ENCODE results near the gene CABLES1. TPM values are rescaled to one million over a fixed set of nuclear protein-coding genes. Genes with fewer than 3 reads are reported as not detected.

The CABLES1 gene
- total RNA-seq, 1 experiment from 2014 or later, result 29.5 TPM

DNA sequence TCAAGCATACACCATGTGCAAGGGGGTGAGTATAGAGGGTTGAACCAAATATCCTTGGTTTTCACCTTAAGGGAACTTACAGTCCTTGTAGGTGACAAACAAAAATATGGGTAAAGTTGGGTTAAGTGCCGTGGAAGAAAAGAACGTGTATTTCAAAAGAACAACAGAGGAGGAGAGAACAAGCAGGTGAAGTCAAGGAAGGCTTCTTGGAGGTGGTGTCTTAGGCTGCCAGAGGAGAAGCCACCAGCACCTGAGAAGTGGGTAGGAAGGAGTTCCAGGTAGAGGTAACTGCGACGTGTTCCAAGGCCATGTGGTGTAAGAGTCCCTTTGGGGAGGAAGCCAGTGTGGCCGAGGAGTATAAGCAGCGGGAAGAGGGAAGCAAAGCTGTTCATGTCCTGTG lies 27.2 kb downstream of the CABLES1 start:
- no peak for DNase-seq
- CTCF ChIA-PET, result no interaction called here
- POLR2A ChIA-PET, result no interaction called here
- no peak overlapping the region for H3K4me3 ChIP-seq (ENCODE audit: low read depth, low read length)
- intact Hi-C loops (cut with micrococcal nuclease; ENCODE audit: unreplicated experiment), result no loop called here
- Mint-ChIP-seq H3K4me1 (ENCODE audit: low read depth, unreplicated experiment) (peaks cover 10% of the 10 kb centered on the region), H3K4me3 (ENCODE audit: unreplicated experiment) (no peak overlapping the region), H3K27ac (ENCODE audit: unreplicated experiment) (no peak overlapping the region), H3K36me3 (ENCODE audit: insufficient read depth, unreplicated experiment) (peaks cover 4% of the 10 kb centered on the region), H3K27me3 (ENCODE audit: insufficient read depth, unreplicated experiment) (no peaks in the 10 kb centered on the region), H3K9me3 (ENCODE audit: unreplicated experiment) (no peaks in the 10 kb centered on the region)
- no peaks in the 10 kb centered on the region for H3K9me3 ChIP-seq
- no TSS peak for BruUV-seq (replicated peaks)
- H3K27me3 ChIP-seq (replicated peaks; ENCODE audit: control insufficient read depth, insufficient read depth, low read length), result no peaks in the 10 kb centered on the region
- no peaks in the 10 kb centered on the region for H3K36me3 ChIP-seq (ENCODE audit: control insufficient read depth, insufficient read depth, low read length)
- TF ChIP-seq, protein P1, sequence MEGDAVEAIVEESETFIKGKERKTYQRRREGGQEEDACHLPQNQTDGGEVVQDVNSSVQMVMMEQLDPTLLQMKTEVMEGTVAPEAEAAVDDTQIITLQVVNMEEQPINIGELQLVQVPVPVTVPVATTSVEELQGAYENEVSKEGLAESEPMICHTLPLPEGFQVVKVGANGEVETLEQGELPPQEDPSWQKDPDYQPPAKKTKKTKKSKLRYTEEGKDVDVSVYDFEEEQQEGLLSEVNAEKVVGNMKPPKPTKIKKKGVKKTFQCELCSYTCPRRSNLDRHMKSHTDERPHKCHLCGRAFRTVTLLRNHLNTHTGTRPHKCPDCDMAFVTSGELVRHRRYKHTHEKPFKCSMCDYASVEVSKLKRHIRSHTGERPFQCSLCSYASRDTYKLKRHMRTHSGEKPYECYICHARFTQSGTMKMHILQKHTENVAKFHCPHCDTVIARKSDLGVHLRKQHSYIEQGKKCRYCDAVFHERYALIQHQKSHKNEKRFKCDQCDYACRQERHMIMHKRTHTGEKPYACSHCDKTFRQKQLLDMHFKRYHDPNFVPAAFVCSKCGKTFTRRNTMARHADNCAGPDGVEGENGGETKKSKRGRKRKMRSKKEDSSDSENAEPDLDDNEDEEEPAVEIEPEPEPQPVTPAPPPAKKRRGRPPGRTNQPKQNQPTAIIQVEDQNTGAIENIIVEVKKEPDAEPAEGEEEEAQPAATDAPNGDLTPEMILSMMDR (IDR thresholded peaks at IDR 0.05; ENCODE audit: insufficient read depth in 1 of 2, low read depth in 1 of 2, low read length in 1 of 2, severe bottlenecking in 1 of 2, unreplicated experiment in 1 of 2), result no peak
- peaks cover 10% of the 10 kb centered on the region for H3K4me1 ChIP-seq

DNA sequence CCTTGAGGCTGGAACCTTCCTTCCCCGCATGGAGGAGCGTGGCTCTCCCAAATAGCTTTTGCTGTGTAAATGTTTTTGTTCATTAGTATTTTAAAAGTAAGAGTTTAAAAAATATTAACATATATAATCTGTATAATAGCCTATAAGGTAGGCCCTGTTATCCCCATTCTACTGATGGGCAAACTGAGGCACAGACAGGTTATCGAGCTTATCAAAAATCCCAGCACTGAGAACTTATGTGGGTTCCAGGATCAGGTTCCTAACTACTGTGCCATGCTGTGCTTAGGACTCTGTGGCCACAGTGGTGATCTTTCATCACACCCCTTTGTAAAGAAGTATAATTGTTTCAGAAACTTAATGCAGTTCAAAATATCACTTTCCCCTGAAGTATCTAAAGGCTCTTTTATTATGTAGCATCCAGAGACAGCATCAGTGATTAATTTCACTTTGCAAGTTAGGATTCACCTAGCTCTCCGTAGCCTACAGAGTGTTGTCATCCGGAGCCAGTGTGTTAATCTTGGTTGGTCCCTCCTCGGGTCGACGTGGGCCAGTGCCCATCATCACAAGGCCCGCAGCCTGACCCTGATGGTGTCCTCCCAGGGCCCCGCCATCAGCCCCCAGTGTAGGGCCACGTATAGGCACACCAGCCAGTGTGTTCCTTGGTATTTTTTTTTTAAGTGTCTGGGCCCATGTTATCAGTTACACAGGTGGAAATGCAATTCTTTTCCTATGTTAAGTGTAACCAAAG lies 28.7 kb downstream of the CABLES1 start:
- H3K27me3 Mint-ChIP-seq (ENCODE audit: insufficient read depth, unreplicated experiment), result no peaks in the 10 kb centered on the region
- Histone ChIP-seq H3K4me1 (peaks cover 6% of the 10 kb centered on the region), H3K9me3 (no peaks in the 10 kb centered on the region), H3K4me3 (ENCODE audit: low read depth, low read length) (no peak overlapping the region), H3K27me3 (replicated peaks; ENCODE audit: control insufficient read depth, insufficient read depth, low read length) (no peaks in the 10 kb centered on the region), H3K36me3 (ENCODE audit: control insufficient read depth, insufficient read depth, low read length) (no peaks in the 10 kb centered on the region)
- no peak overlapping the region for H3K4me3 Mint-ChIP-seq (ENCODE audit: unreplicated experiment)
- H3K36me3 Mint-ChIP-seq (ENCODE audit: insufficient read depth, unreplicated experiment), result peaks cover 5% of the 10 kb centered on the region
- DNase-seq, result no peak
- TF ChIP-seq, protein P1 (IDR thresholded peaks at IDR 0.05; ENCODE audit: insufficient read depth in 1 of 2, low read depth in 1 of 2, low read length in 1 of 2, severe bottlenecking in 1 of 2, unreplicated experiment in 1 of 2), result no peak
- POLR2A ChIA-PET, result no interaction called here
- H3K27ac Mint-ChIP-seq (ENCODE audit: unreplicated experiment), result no peak overlapping the region
- CTCF ChIA-PET, result interaction anchor here (1.0 kb wide), 1 partner anchor 22 kb away, joined by 3 read pairs; no protein-coding TSS in a partner anchor
- intact Hi-C loops (cut with micrococcal nuclease; ENCODE audit: unreplicated experiment), result no loop called here
- no TSS peak for BruUV-seq (replicated peaks)
- peaks cover 10% of the 10 kb centered on the region for H3K4me1 Mint-ChIP-seq (ENCODE audit: low read depth, unreplicated experiment)
- H3K9me3 Mint-ChIP-seq (ENCODE audit: unreplicated experiment), result no peaks in the 10 kb centered on the region

DNA sequence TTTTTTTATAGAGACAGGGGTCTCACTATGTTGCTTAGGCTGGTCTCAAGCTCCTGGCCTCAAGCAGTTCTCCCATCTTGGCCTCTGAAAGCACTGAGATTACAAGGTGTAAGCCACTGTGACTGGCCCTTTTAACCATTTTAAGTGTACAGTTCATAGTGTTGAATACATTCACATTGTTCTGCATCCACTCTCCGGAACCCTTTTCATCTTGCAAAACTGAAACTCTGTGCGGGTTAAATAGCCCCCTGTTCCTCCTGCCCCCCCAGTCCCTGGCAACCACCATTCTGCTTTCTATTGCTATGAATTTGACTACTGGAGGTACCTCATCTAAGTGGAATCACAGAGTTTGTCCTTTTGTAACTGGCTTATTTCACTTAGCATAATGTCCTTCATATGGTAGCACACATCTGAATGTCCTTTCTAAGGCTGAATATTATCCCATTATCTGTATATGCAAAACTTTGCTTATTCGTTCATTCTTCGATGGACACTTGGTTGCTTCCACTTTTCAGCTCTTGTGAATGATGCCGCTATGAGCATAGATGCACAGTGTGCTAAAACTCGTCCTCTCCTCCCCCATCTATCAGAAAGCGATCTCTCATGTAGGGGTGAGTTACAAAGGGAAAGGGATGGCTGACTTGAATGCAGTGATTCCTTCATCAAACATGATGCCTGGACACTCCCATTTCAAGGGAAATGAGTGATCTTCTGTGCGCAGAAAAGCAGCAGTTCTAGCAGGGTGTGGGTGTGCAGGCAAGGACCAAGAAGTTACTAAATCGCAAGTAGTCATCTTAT lies 30.2 kb downstream of the CABLES1 start:
- intact Hi-C loops (cut with micrococcal nuclease; ENCODE audit: unreplicated experiment), result no loop called here
- Histone ChIP-seq H3K36me3 (ENCODE audit: control insufficient read depth, insufficient read depth, low read length) (no peaks in the 10 kb centered on the region), H3K4me3 (ENCODE audit: low read depth, low read length) (no peak overlapping the region), H3K27me3 (replicated peaks; ENCODE audit: control insufficient read depth, insufficient read depth, low read length) (no peaks in the 10 kb centered on the region), H3K4me1 (no peaks in the 10 kb centered on the region), H3K9me3 (no peaks in the 10 kb centered on the region)
- no peak for DNase-seq
- TF ChIP-seq, protein P1 (IDR thresholded peaks at IDR 0.05; ENCODE audit: insufficient read depth in 1 of 2, low read depth in 1 of 2, low read length in 1 of 2, severe bottlenecking in 1 of 2, unreplicated experiment in 1 of 2), result no peak
- Mint-ChIP-seq H3K9me3 (ENCODE audit: unreplicated experiment) (no peaks in the 10 kb centered on the region), H3K36me3 (ENCODE audit: insufficient read depth, unreplicated experiment) (peaks cover 5% of the 10 kb centered on the region), H3K4me1 (ENCODE audit: low read depth, unreplicated experiment) (peaks cover 10% of the 10 kb centered on the region), H3K27me3 (ENCODE audit: insufficient read depth, unreplicated experiment) (no peaks in the 10 kb centered on the region), H3K4me3 (ENCODE audit: unreplicated experiment) (no peak overlapping the region), H3K27ac (ENCODE audit: unreplicated experiment) (no peak overlapping the region)
- POLR2A ChIA-PET, result no interaction called here
- CTCF ChIA-PET, result interaction anchor here (0.6 kb wide), 1 partner anchor 13 kb away, joined by 7 read pairs; no protein-coding TSS in a partner anchor
- no TSS peak for BruUV-seq (replicated peaks)
